Head of caudate nucleus (tissue), 42 donors: ENCODE measurements around the gene ZCCHC14.
A peak's percentile ranks its signal among the peaks of the same experiment; 100 is the strongest.
"Not testable (repeated sequence)": the region's sequence is repeated elsewhere in the genome, so short reads cannot be mapped to it uniquely, and the experiment has no call there.

Experiments
- DNase-seq, 42 donors: peaks; one replicate each; pipeline versions ENCODE4 v3.0.0 to v3.0.0-alpha.2; 2020 to 2021; ENCODE audit warnings: mixed read lengths in 7 of 42
- intact Hi-C: fragments of 100-400 bp; cut with DNase I; formaldehyde crosslinking; loops from one replicate; pipeline ENCODE4 v1.15.0; 2022

The ZCCHC14 gene

DNA sequence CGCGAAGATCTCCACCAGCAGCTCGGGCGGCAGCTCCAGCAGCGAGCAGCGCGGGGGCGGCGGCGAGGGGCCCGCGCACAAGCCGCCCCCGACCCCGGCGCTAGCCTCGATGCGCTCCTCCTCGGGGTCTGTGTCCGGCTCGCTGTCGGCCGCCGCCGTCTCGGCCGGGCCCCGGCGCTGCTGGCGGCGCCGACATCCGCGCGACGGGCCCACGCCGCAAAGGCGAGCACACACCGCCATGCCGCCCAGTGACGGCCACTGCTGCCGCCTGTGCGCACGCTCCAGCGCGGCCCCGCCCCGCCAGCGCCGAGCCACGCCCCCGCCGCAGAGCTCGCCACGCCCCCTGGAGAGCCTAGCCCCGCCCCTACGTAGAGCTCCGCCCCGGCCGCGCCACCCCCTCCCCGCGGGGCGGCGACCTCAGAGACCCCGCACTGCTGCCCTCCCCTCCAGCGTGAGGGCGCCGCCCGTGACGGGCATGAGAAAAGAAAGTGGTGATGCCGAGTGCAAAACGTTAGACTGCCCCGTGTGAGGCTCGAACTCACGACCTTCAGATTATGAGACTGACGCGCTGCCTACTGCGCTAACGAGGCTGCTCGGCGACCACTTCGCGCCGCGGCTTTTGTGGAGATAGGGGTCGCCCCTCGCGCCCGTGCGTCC is 109.2 kb downstream of the ZCCHC14 start, which contains the start of gene FBXO31:
Gene FBXO31, minus strand, starts transcription at position 272 of the 657 bp plus-strand sequence. Its CDS starts 32 bp downstream, at position 240.
- peak; percentile 71 to 97 (median 94) for DNase-seq
- intact Hi-C loops, result loop anchor here (5.0 to 10.0 kb wide), 2 partner anchors 66 to 829 kb away; partner anchors contain the start of genes C16orf95 and MTHFSD

DNA sequence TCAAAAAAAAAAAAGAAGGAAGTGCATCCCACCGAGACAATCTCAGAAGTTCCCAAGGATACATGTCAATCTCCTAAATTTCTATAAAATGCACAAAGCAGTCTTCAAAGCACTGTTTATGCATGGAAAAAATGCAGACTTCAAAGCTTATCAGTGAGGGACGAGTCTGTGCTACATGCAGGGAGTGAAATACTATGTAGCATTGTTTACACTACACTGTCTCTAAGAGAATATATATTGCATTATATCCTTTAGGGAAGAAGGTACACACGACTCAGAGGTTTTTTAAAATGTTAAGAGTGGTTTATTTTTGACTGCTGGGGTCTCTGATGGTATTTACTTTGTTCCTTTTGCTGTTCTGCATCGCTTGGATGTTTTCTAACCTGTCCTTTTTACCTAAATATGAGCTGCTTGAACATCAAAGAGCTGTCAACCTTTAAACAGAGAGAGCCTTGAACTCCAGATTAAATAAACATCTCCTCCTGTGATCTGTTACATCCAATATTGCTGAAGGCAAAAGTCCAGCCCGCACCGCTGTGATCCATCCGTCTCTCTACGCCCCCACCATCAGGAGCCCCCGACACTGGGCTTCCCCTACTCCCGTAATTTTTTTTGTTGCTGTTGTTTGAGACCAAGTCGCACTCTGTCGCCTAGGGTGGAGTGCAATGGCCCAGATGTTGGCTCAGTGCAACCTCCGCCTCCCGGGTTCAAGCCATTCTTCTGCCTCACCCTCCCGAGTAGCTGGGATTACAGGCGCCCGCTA is 110.6 kb downstream of the ZCCHC14 start:
- DNase-seq, result no peak
- intact Hi-C loops, result loop anchor here (5.0 to 10.0 kb wide), 2 partner anchors 65 to 827 kb away; partner anchors contain the start of genes C16orf95 and MTHFSD

DNA sequence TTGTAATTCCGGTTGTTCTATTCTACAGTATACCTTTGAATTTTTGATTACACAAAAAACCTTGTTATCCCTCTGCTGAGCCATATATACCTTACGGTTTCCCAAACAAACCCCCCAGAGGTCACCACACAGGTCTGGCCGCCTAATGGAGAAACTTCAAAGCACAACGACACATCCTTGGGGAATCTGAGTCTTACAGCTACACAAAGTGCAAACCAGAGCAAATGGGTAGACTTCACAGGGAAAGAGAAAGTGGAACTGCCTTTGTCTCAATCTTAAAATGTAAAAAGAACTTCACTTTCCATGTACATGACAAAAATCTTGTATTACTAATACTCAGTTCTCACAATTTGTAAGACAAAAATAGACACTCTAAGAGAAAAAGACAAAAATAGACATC is 111.9 kb downstream of the ZCCHC14 start:
- peak in 1 of 42 donors; percentile 1 for DNase-seq
- intact Hi-C loops, result loop anchor here (5.0 to 10.0 kb wide), 2 partner anchors 64 to 826 kb away; partner anchors contain the start of genes C16orf95 and MTHFSD

DNA sequence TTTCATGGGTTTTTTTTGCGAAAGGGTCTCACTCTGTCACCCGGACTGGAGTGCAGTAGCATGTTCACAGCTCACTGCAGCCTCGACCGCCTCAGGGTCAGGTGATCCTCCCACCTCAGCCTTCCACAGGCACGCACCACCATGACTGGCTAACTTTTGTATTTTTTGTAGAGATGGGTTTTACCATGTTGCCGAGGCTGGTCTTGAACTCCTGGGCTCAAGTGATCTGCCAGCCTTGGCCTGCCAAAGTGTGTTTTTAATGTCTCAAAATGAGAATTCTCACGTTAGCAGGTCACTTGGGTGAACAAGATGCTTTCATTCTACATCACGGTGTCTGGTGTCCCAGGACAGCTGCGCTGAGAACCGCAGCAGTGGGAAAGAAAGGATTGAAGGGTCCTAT is 112.4 kb downstream of the ZCCHC14 start:
- intact Hi-C loops, result loop anchor here (5.0 to 10.0 kb wide), 2 partner anchors 63 to 826 kb away; partner anchors contain the start of genes C16orf95 and MTHFSD
- DNase-seq, result peak in 1 of 42 donors; percentile 15

DNA sequence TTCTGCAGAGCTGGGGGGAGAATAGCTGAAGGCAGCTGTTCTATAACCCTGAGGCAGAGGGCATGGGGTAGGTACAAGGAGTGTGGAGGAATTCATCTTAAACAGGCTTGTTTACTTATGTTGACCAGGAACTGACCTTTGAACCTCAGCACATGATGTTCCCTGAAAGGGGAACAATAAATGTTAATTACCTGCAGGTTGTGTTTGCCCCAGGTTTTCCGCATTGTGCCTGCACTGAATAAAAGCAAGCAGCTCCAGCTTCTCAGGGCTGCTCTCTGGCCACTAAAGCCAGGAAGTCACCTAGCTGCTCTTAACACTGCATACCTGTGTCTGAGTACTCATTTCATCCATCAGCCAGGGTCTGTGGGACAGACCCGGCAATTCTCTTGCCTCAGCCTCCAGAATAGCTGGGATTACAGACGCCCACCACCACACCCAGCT is 113.5 kb downstream of the ZCCHC14 start:
- intact Hi-C loops, result not testable (repeated sequence)
- peak in 1 of 42 donors; percentile 0 for DNase-seq

DNA sequence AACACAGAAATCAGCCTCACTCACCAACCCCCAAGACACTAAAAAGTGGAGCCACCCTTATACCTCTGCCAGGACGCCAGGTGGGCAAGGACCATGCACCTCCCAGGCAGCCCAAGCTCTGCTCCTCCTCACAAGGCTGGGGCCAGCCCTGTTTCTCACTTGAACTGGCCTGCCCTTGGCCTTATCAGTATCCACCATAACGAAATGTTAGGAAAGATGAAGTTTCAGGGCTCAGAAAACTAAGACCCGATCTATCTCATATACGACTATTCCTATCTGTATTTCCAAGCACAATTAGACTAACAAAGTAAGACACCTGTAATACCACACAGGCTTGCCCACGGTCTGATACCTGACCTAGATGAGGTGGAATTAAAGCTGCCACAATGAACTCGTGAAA is 116.2 kb downstream of the ZCCHC14 start:
- no peak for DNase-seq
- intact Hi-C loops, result no loop called here

DNA sequence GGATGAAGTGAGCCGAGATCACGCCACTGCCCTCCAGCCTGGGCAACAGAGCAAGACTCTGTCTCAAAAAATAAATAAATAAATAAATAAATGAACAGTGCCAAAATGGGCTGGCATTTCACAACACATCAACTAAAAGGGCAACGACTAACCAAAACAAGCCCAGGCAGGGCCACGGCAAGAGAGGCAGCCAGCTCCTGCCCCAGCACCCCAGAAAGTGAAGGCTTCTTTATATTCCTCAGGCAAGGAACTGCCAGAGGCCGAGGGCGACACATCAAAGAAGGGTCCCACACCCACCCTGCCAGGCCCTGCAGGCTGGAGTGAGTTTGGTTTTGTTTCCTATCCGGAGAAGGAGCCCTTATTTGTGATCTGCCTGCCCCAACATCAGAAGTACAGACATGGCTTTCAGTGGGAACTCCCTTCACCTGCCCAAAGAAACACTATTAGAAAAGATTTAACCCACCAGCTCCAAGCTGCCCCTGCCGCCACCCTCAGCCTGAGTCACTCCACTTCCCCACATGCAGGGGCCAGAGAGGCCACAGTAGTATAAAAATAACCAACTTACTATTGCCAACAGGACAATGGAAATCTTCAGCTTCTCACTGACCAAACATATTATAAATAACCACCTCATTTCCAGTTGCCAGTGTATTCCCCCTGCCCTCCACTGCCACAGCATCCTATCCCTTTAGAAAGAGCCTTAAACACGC is 117.2 kb downstream of the ZCCHC14 start:
- intact Hi-C loops, result no loop called here
- no peak for DNase-seq

DNA sequence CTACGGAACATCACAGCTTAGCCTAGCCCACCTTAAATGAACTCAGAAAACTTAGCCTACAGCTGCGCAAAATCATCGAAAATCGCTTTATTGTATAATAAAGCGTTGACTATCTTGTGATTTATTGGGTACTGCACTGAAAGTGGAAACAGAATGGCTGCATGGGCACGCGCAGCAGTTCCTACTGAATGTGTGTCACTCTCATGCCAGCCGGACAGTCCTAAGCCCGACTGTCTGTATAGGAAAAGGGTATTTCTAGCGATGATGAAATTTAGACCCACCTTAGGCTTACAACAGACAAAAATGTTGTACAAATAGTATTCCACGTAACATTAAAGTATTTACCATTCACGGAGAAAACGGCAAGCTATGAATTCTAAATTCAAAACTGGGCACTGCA is 118.5 kb downstream of the ZCCHC14 start:
- DNase-seq, result no peak
- intact Hi-C loops, result no loop called here

DNA sequence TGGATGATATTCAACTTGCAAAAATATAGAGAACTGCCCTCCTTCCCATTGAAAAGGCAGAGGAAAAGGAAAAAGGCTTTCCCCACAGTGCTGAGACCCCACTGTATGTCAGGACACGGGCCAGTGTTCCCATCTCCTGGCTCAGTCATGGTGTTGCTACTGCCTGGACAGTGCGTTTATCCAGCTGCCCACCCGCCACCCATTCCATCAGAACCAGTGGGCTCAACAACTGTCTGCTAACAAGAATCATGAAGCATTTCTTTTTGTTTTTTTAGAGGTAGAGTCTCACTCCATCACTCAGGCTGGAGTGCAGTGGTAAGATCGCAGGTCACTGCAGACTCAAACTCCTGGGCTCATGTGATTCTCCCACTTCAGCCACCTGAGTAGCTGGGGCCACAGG is 120.5 kb downstream of the ZCCHC14 start:
- no peak for DNase-seq
- intact Hi-C loops, result no loop called here

DNA sequence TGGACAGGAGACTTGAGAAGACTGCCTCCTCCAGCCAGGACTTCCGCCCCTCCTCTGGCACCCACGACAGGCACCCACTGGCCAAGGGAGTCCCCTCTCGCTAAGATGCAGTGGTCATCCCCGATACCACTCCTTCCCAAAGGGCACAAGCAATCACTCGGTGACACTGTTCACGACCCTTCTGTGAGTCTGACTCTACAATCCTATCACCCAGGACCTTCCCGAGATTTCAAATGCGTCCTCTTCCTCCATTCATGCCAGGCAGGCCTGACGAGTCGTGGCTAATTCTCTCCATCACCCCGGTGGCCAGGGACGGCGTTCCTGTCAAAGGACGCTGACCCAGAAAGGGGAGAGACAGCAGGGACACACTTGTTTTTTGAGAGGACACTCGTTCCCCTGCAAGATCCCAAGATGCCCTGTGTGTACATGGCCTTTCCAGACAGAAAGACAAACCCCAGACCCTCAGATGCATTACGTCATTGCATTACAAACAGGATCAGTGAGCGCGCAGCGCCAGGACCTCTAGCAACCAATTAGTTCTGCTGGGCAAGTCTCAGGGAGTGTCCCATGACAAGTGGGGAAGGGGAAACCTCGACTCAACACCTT is 121.5 kb downstream of the ZCCHC14 start:
- intact Hi-C loops, result no loop called here
- DNase-seq, result no peak

DNA sequence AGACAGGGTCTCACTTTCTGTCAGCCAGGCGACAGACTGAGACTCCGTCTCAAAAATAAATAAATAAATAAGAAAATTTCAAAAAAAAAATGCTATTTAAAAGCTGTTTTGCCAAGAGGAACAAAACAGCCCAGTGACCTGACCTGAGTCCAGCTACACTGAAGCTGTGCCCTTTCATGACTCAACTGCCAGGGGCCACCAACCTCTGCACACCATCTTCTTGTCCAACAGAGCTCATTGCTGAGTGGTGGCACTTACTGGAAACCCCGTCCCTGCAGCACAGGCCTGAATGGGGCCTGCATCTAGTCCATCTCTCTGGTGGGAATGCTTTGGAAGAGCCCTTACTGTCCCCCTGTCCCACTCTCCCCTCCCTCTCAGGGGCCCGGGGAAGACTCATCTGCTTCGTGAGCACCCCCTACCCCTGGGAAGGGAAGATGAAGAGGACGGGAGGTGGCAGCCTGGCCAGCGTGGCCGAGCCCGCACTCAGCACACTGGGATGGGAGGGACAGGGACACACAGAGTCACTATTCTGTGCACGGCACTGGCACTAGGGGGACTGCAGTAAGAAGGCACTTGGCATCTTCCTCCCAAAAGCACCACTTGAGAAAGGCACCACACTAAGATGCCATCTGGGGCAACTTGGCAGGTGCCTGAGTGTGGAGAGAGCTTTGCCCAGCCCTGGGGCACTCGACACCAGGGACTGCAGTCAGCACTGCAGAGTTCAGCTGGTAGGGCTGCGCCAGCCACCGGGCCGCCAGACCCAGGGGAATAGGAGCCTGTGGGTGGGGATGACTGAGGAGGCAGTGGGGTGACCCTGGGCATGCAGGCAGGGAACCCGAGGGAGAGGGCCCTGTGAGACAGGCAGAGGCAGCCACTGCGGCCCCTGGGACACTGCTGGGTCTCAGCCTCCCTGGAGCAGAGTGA is 122.8 kb downstream of the ZCCHC14 start:
- peak in 4 of 42 donors; percentile 19 to 29 (median 28) for DNase-seq

DNA sequence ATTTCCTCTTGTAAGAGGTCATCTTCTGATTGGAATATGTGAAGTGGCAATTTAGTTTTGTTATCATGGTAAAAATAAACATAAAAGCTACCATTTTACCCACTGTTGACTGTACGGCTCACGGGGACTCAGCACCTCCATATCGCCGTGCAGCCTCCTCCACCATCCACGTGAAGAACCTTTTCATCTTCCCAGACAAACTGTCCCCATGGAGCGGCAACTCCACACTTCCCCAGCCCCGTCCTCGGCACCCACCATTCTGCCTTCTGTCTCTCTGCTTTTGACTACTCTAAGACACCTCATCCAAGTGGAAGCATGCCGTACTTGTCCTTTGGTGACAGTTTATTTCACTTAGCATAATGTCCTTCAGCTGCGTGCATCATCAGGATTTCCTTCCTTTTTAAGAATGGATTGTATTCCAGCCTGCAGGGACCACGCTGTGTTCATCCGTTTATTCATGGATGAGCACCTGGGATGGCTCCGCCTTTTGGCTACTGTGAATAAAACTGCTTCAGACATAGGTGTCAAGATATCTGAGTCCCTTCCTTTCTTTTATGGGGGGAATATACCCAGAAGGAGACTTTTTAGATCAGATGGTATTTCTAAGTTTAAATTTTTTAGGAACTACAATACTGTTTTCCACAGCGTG is 123.6 kb downstream of the ZCCHC14 start:
- intact Hi-C loops, result no loop called here
- no peak for DNase-seq

More for the DNA sequence above, 122.8 kb downstream of the ZCCHC14 start:
- intact Hi-C loops, result no loop called here

DNA sequence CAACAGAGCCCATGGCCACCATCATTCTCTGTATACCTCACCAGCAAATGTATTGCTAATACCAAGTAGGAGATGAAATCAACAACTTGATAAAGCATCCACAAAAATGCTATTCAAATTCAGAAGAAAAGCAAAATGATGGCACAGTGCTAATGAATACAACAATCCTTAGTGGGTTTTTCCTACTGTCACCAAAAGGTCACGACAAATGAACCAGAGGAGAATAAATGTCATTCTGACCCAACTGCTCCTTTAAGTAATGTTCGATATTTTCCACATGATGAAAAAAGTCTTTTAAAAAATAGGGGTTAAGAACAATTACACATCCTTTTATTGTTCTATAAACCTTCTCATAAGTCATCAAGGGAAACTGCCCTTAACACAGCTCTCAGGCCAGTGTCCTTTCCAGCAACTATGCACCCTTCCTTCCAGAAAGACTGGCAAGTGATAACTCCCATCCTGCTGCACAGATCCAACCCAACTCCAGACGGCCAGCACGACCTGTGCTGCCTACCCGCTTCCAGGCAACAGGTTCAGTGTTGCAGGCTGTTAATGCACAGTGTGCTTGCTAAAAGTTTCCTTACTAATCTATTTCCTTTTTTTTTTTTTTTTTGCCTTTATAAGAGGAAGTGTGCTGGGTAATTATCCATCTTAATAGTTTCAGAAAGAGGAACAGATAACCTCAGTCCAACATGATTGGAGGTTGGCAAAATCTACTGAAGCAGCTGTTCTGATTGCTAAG is 124.6 kb downstream of the ZCCHC14 start:
- intact Hi-C loops, result no loop called here
- no peak for DNase-seq

DNA sequence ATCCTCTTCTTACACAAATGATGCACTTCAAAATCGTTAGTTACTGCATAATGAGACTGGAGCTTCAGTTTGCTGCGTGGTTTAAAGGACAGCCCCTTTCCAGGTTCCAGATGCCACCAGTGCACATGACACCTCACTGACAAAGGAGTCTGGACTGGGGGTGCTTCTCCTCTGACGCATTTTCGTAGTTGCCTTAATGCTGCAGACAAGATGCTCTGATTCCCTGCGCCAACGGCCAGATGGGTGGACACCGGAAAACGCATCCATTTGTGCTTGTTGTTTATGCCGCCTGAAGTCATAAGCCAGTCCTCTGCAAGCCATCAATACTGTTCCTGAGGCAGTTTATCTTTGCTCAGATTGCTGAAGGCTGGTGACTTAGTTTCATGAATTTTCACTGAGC is 125.3 kb downstream of the ZCCHC14 start:
- intact Hi-C loops, result no loop called here
- DNase-seq, result no peak

DNA sequence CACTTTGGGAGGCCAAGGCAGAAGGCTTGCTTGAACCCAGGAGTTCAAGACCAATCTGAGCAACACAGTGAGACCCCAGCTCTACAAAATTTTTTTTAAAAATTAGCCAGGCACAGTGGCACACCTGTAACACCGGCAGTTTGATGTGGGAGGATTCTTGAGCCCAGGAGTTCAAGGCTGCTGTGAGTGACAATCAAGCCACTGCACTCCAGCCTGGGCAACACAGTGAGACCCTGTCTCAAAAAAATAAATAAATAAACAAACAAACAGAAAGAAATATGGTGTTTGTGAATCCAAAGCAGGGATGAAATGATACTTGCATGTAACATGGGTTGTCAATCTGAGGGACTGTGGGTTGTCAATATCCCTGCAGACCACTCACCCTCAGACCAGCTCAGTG is 125.9 kb downstream of the ZCCHC14 start:
- DNase-seq, result no peak
- intact Hi-C loops, result no loop called here

DNA sequence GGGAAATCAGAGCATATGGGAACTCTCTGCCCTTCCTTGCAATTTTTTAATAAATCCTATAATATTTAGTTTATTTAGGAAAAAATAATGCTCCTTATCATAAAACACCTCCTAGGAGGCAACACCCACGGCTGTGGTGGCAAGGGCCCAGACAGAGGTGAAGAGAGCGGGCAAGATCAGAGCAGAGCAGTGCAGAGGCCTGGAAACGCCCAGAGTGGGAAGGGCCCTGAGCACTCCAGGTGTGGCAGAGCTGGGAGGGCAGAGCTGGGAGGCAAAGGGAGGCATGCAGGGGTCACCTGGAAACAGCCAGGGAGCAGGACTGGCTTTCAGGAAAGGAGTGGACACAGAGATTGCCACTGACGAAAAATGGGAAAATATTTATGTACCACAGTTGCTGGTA is 126.5 kb downstream of the ZCCHC14 start:
- DNase-seq, result no peak

More for the DNA sequence above, 126.5 kb downstream of the ZCCHC14 start:
- intact Hi-C loops, result no loop called here
